Measurements from ENCODE around the gene C1QTNF8.

DNA sequence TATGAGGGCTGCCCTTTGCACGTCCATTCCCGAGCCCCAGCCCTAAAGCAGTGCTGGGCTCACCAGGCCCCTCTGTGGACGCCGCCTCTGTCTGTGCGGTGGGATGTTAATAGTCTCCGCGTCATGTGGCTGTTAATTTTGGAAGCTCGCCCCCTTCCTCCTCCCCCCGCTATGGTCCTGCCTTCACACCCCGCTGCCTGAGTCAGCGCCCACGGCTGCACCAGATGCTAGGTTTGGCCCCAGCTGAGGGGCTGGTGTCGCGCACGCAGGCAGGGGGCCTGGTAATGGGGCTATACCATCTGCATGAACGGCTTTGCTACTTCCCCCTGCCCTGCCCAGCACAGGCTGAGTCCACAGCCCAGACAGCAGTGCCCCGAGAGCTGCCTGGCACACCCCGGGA lies 27.6 kb downstream of the C1QTNF8 start:
- TF ChIP-seq PBX3 (CRISPR knock-in tag; IDR thresholded peaks at IDR 0.05) (no peak), WT1 (tag by site-specific recombination; IDR thresholded peaks at IDR 0.05) (no peak), CTCF (tag by site-specific recombination; IDR thresholded peaks at IDR 0.05) (no peak), REST (tag by site-specific recombination; IDR thresholded peaks at IDR 0.05) (no peak)
